ENCODE results near the gene SLC7A8.

The SLC7A8 gene

DNA sequence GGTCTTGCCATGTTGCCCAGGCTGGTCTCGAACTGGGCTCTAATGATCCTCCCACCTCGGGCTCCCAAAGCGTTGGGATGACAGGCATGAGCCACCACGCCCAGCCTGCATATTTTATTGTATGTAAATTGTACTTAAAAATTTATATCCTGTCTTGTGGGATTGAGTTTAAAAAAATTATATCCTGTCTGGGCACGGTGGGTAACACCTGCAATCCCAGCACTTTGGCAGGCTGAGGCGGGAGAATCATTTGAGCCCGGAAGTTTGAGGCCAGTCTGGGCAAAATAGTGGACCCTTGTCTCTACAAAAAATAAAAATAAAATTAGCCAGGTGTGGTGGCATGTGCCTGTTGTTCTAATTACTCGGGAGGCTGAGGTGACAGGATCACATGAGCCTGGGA lies 50.5 kb downstream of the SLC7A8 start:
- TF ChIP-seq, protein P1, sequence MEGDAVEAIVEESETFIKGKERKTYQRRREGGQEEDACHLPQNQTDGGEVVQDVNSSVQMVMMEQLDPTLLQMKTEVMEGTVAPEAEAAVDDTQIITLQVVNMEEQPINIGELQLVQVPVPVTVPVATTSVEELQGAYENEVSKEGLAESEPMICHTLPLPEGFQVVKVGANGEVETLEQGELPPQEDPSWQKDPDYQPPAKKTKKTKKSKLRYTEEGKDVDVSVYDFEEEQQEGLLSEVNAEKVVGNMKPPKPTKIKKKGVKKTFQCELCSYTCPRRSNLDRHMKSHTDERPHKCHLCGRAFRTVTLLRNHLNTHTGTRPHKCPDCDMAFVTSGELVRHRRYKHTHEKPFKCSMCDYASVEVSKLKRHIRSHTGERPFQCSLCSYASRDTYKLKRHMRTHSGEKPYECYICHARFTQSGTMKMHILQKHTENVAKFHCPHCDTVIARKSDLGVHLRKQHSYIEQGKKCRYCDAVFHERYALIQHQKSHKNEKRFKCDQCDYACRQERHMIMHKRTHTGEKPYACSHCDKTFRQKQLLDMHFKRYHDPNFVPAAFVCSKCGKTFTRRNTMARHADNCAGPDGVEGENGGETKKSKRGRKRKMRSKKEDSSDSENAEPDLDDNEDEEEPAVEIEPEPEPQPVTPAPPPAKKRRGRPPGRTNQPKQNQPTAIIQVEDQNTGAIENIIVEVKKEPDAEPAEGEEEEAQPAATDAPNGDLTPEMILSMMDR (IDR thresholded peaks at IDR 0.05; ENCODE audit: low read depth, low read length) = no peak
- TF ChIP-seq EZH2phosphoT487 (IDR thresholded peaks at IDR 0.05; ENCODE audit: low read depth) = no peak
- Histone ChIP-seq H3K4me1 (ENCODE audit: low read length) (peaks cover 18% of the 10 kb centered on the region), H3K9ac (ENCODE audit: low read length) (no peak overlapping the region), H2AFZ (ENCODE audit: low read depth, low read length) (no peak overlapping the region), H3K79me2 (ENCODE audit: low read length) (no peaks in the 10 kb centered on the region), H3K27me3 (ENCODE audit: low read depth, low read length) (no peaks in the 10 kb centered on the region), H3K36me3 (replicated peaks; ENCODE audit: low read depth, low read length) (no peaks in the 10 kb centered on the region), H3K4me2 (ENCODE audit: low read length) (no peak overlapping the region), H3K9me3 (ENCODE audit: insufficient read depth, low read length) (no peaks in the 10 kb centered on the region), H3K27ac (ENCODE audit: low read length) (no peak overlapping the region), H3K4me3 (ENCODE audit: low read length) (no peak overlapping the region), H4K20me1 (ENCODE audit: insufficient read depth, low read length) (no peaks in the 10 kb centered on the region)

DNA sequence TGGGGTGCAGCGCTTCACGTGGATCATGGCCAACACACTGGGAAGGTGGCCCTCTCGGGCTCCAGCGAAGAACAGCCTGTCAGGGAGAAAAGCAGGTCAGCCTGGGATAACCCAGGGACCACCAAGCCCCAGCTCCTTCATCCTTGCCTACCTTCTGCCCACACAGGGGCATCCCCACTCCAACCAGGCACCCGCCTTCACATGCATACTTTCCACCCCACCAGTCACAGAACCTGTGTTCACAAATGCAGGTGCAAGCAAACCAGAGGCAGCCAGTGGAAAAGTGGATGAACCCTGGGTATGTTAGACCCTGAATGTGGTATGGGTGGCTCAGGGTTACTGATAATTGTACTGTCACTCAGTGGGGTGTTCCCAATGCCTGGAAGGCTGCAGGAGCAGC lies 52.0 kb downstream of the SLC7A8 start:
- Histone ChIP-seq H3K9ac (ENCODE audit: low read length) (no peak overlapping the region), H3K79me2 (ENCODE audit: low read length) (no peaks in the 10 kb centered on the region), H2AFZ (ENCODE audit: low read depth, low read length) (no peak overlapping the region), H4K20me1 (ENCODE audit: insufficient read depth, low read length) (no peaks in the 10 kb centered on the region), H3K27me3 (ENCODE audit: low read depth, low read length) (no peaks in the 10 kb centered on the region), H3K9me3 (ENCODE audit: insufficient read depth, low read length) (no peaks in the 10 kb centered on the region), H3K4me3 (ENCODE audit: low read length) (no peak overlapping the region), H3K36me3 (replicated peaks; ENCODE audit: low read depth, low read length) (no peaks in the 10 kb centered on the region), H3K27ac (ENCODE audit: low read length) (no peak overlapping the region), H3K4me2 (ENCODE audit: low read length) (no peak overlapping the region), H3K4me1 (ENCODE audit: low read length) (peaks cover 18% of the 10 kb centered on the region)
- TF ChIP-seq EZH2phosphoT487 (IDR thresholded peaks at IDR 0.05; ENCODE audit: low read depth) = no peak

DNA sequence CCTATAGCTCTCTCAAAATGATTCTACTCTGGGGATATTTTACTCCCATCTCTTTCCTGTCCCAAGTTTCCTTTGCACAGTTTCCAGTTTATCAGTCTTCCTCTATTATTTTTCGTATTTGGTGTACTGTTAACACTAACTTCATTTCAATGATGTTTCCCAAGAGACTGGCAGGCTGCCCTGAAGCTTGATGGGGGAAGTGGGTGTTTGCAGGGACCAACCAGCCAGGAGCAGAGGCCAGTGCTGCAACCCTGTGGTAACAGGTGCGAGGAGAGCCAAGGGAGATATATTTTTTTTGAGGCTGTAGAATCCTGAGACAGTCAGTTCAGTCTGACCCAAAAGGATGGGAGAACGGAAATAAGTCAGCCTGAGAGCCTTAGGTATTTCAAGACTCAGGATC lies 52.6 kb downstream of the SLC7A8 start:
- Histone ChIP-seq H3K4me3 (ENCODE audit: low read length) (no peak overlapping the region), H3K27me3 (ENCODE audit: low read depth, low read length) (no peaks in the 10 kb centered on the region), H2AFZ (ENCODE audit: low read depth, low read length) (no peak overlapping the region), H3K36me3 (replicated peaks; ENCODE audit: low read depth, low read length) (no peaks in the 10 kb centered on the region), H3K27ac (ENCODE audit: low read length) (no peak overlapping the region), H3K9me3 (ENCODE audit: insufficient read depth, low read length) (no peaks in the 10 kb centered on the region), H3K9ac (ENCODE audit: low read length) (no peak overlapping the region), H4K20me1 (ENCODE audit: insufficient read depth, low read length) (no peaks in the 10 kb centered on the region), H3K79me2 (ENCODE audit: low read length) (no peaks in the 10 kb centered on the region), H3K4me1 (ENCODE audit: low read length) (peaks cover 18% of the 10 kb centered on the region), H3K4me2 (ENCODE audit: low read length) (no peak overlapping the region)
- no peak for TF ChIP-seq EZH2phosphoT487 (IDR thresholded peaks at IDR 0.05; ENCODE audit: low read depth)
- TF ChIP-seq, protein P1 (IDR thresholded peaks at IDR 0.05; ENCODE audit: low read depth, low read length) = no peak

DNA sequence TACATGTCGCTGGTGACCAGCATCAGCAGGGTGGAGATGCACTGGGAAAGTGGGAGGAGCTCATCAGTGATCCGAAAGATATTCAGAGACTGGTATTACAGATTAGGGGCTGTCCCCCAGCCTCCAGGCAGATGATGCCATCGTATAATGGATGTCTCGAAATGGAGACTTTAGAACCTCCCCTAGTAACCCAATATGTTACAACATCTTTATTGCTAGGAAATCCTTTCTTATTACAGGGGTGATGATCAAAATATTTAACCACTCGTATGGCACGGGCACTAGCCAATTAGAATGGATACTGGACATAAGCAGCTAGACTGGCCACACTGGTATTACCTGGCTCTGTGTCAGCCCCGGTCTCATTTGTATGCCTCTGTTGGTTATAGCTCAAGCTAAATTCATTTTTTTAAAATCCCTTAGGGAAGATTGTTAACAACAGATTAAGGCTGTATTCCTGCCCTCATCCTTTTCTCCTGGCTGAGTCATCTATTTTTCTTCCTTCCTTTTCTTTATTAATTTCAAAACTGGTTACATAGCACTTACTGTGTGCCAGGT lies 53.6 kb downstream of the SLC7A8 start:
- Histone ChIP-seq H3K79me2 (ENCODE audit: low read length) (no peaks in the 10 kb centered on the region), H3K4me1 (ENCODE audit: low read length) (peaks cover 18% of the 10 kb centered on the region), H3K4me2 (ENCODE audit: low read length) (peak overlapping the region; percentile 41), H3K9me3 (ENCODE audit: insufficient read depth, low read length) (no peaks in the 10 kb centered on the region), H3K27me3 (ENCODE audit: low read depth, low read length) (no peaks in the 10 kb centered on the region), H3K4me3 (ENCODE audit: low read length) (peak overlapping the region; percentile 28; the same call in 1 of the 2 replicates), H2AFZ (ENCODE audit: low read depth, low read length) (no peak overlapping the region), H3K9ac (ENCODE audit: low read length) (no peak overlapping the region), H3K27ac (ENCODE audit: low read length) (no peak overlapping the region), H3K36me3 (replicated peaks; ENCODE audit: low read depth, low read length) (no peaks in the 10 kb centered on the region), H4K20me1 (ENCODE audit: insufficient read depth, low read length) (no peaks in the 10 kb centered on the region)
- TF ChIP-seq EZH2phosphoT487 (IDR thresholded peaks at IDR 0.05; ENCODE audit: low read depth) = no peak
- TF ChIP-seq, protein P1 (IDR thresholded peaks at IDR 0.05; ENCODE audit: low read depth, low read length) = no peak
